IMR-90 (cell line): Measurements from ENCODE around the gene ZDHHC1. TPM values are rescaled to one million over a fixed set of nuclear protein-coding genes. Genes with fewer than 3 reads are reported as not detected.

ENCODE experiments used
- ATAC-seq: fragments of 200-7000 bp; cut with Tn5 transposase; 2 replicates; pipeline ENCODE4 v1.9.1; 2020; ENCODE audit warnings: low read depth, mild to moderate bottlenecking, moderate library complexity
- BruUV-seq: library from RNA; stranded (reverse); fragments of 400-500 nt; replicated peaks from 2 replicates; lab custom pipeline; 2021; lab: Mats Ljungman, UMichigan
- CTCF ChIA-PET: fragments of 300-600 bp; formaldehyde crosslinking; extraction: SDS; loops from one replicate; lab custom pipeline; 2021; ENCODE audit warnings: antibody characterized with exemption; lab: Yijun Ruan, JAX
- POLR2A ChIA-PET: fragments of 300-600 bp; sonication (Branson Sonifier 250); formaldehyde crosslinking; loops from one replicate; lab custom pipeline; 2022; ENCODE audit warnings: antibody characterized with exemption; ENCODE audit not compliant: unreplicated experiment; lab: Charles Lee
- DNase-seq: peaks from one replicate; pipeline ENCODE4 v3.0.0; 2013
- H2AFZ ChIP-seq: replicated peaks from 2 replicates; pipeline ENCODE3; 2013; ENCODE audit warnings: low read length, mild to moderate bottlenecking; ENCODE audit not compliant: poor library complexity
- H2AK5ac ChIP-seq: 2 replicates; pipeline ENCODE4 v1.6.1; 2013; ENCODE audit warnings: low read depth, low read length, inconsistent platforms
- H2AK9ac ChIP-seq: replicated peaks from 2 replicates; pipeline ENCODE3; 2013; ENCODE audit warnings: mild to moderate bottlenecking, low read depth, low read length, moderate library complexity; ENCODE audit not compliant: poor library complexity
- H2BK120ac ChIP-seq: 2 replicates; pipeline ENCODE4 v1.6.1; 2013; ENCODE audit warnings: low read depth, low read length, inconsistent platforms
- H2BK15ac ChIP-seq: 3 replicates; pipeline ENCODE4 v1.6.1; 2013; ENCODE audit warnings: low read depth, low read length, inconsistent platforms
- H2BK20ac ChIP-seq: 2 replicates; pipeline ENCODE4 v1.6.1; 2013; ENCODE audit warnings: low read depth, mild to moderate bottlenecking, inconsistent platforms, low read length, moderate library complexity
- H2BK5ac ChIP-seq: 2 replicates; pipeline ENCODE4 v1.6.1; 2013; ENCODE audit warnings: mild to moderate bottlenecking, low read depth, low read length, inconsistent platforms; ENCODE audit not compliant: poor library complexity, severe bottlenecking
- H3K14ac ChIP-seq: replicated peaks from 2 replicates; pipeline ENCODE4 v1.6.1; 2013; ENCODE audit warnings: low read depth, low read length, inconsistent platforms
- H3K18ac ChIP-seq: 2 replicates; pipeline ENCODE4 v1.6.1; 2013; ENCODE audit warnings: low read depth, low read length, control low read depth
- H3K23ac ChIP-seq: 2 replicates; pipeline ENCODE4 v1.6.1; 2013; ENCODE audit warnings: low read depth, low read length, inconsistent platforms
- H3K27ac ChIP-seq: 2 replicates; pipeline ENCODE4 v1.5.1; 2013; ENCODE audit warnings: mild to moderate bottlenecking, control low read depth, low read length; ENCODE audit not compliant: insufficient read depth
- H3K27me3 ChIP-seq: 2 replicates; pipeline ENCODE4 v1.6.1; 2013; ENCODE audit warnings: low read length; ENCODE audit not compliant: control insufficient read depth, insufficient read depth
- H3K36me3 ChIP-seq: 2 replicates; pipeline ENCODE4 v1.6.1; 2013; ENCODE audit warnings: low read length, mixed read lengths; ENCODE audit not compliant: control insufficient read depth, insufficient read depth
- H3K4ac ChIP-seq: 2 replicates; pipeline ENCODE4 v1.6.1; 2013; ENCODE audit warnings: low read depth, low read length, inconsistent platforms
- H3K4me1 ChIP-seq: 2 replicates; pipeline ENCODE4 v1.6.1; 2013; ENCODE audit warnings: low read length, mixed read lengths; ENCODE audit not compliant: control insufficient read depth, insufficient read depth
- H3K4me2 ChIP-seq: 2 replicates; pipeline ENCODE4 v1.6.1; 2013; ENCODE audit warnings: low read depth, mild to moderate bottlenecking, control low read depth, low read length, moderate library complexity
- H3K4me3 ChIP-seq: 2 replicates; pipeline ENCODE4 v1.5.1; 2013; ENCODE audit warnings: low read depth, mild to moderate bottlenecking, control low read depth, low read length, moderate library complexity; ENCODE audit not compliant: insufficient read depth
- H3K56ac ChIP-seq: 2 replicates; pipeline ENCODE4 v1.6.1; 2013; ENCODE audit warnings: low read length, inconsistent platforms; ENCODE audit not compliant: insufficient read depth; ENCODE audit errors: extremely low read depth
- H3K79me1 ChIP-seq, 2 experiments: 2 replicates each; pipeline ENCODE4 v1.6.1; 2013; ENCODE audit warnings: low read length in 2 of 2, inconsistent platforms in 1 of 2, low read depth in 1 of 2
- H3K9ac ChIP-seq: 2 replicates; pipeline ENCODE4 v1.6.1; 2013; ENCODE audit warnings: low read depth, low read length, control low read depth
- H3K9me1 ChIP-seq: 2 replicates; pipeline ENCODE4 v1.6.1; 2013; ENCODE audit warnings: low read length, inconsistent platforms; ENCODE audit not compliant: insufficient read depth
- H3K9me3 ChIP-seq: 2 replicates; pipeline ENCODE4 v1.6.1; 2013; ENCODE audit warnings: low read length; ENCODE audit not compliant: control insufficient read depth, insufficient read depth
- H4K20me1 ChIP-seq: 2 replicates; pipeline ENCODE4 v1.6.1; 2013; ENCODE audit warnings: low read length, inconsistent platforms; ENCODE audit not compliant: insufficient read depth
- H4K5ac ChIP-seq: 2 replicates; pipeline ENCODE4 v1.6.1; 2013; ENCODE audit warnings: mild to moderate bottlenecking, low read depth, low read length, control low read depth
- H4K8ac ChIP-seq, 2 experiments: 2 replicates each; pipeline ENCODE4 v1.6.1; 2013; ENCODE audit warnings: low read depth in 2 of 2, low read length in 2 of 2, control low read depth in 1 of 2, inconsistent platforms in 1 of 2
- H4K91ac ChIP-seq: 2 replicates; pipeline ENCODE4 v1.6.1; 2013; ENCODE audit warnings: low read depth, low read length, inconsistent platforms; ENCODE audit not compliant: insufficient read depth
- BHLHE40 ChIP-seq: fragments of 150-350 bp; IDR thresholded peaks from 2 replicates; pipeline ENCODE4 v1.6.1; 2016; ENCODE audit warnings: mild to moderate bottlenecking, low read depth, low read length
- CEBPB ChIP-seq: IDR thresholded peaks from 2 replicates; pipeline ENCODE4 v1.6.1; 2012; ENCODE audit warnings: low read depth, low read length, improper control_type of control experiment
- CHD1 ChIP-seq: IDR thresholded peaks from 2 replicates; pipeline ENCODE4 v1.6.1; 2012; ENCODE audit warnings: low read depth, low read length, improper control_type of control experiment
- MAFK ChIP-seq: IDR thresholded peaks from 2 replicates; pipeline ENCODE4 v1.6.1; 2012; ENCODE audit warnings: low read depth, low read length, improper control_type of control experiment
- MXI1 ChIP-seq: IDR thresholded peaks from 2 replicates; pipeline ENCODE4 v1.6.1; 2012; ENCODE audit warnings: low read depth, mild to moderate bottlenecking, low read length, moderate library complexity, borderline replicate concordance
- NFE2L2 ChIP-seq: fragments of 150-350 bp; IDR thresholded peaks from 2 replicates; pipeline ENCODE4 v1.6.1; 2016; ENCODE audit warnings: low read depth, mild to moderate bottlenecking, low read length
- RAD21 ChIP-seq: IDR thresholded peaks from 2 replicates; pipeline ENCODE4 v1.6.1; 2012; ENCODE audit warnings: low read length, improper control_type of control experiment
- RFX5 ChIP-seq: IDR thresholded peaks from 2 replicates; pipeline ENCODE4 v1.8.0; 2012; ENCODE audit warnings: low read depth, mild to moderate bottlenecking, low read length, moderate library complexity
- SMC3 ChIP-seq: fragments of 150-350 bp; IDR thresholded peaks from 2 replicates; pipeline ENCODE4 v1.6.1; 2016; ENCODE audit warnings: low read depth, mild to moderate bottlenecking, antibody characterized with exemption, low read length, moderate library complexity
- WGBS, 2 experiments: methylation state at CpG; one replicate each; pipeline versions ENCODE4 v1.1.5 to v1.1.7; 2013; ENCODE audit warnings: missing lambda C conversion rate in 2 of 2; ENCODE audit not compliant: insufficient read length in 1 of 2; ENCODE audit errors: extremely low coverage in 2 of 2; 5-methylcytosine and 5-hydroxymethylcytosine counted together
- dilution Hi-C: fragments of 300-500 bp; cut with HindIII; formaldehyde crosslinking; loops from one replicate; pipeline ENCODE4 v1.14.3; 2018; ENCODE audit warnings: low sequenced_read_pairs; ENCODE audit not compliant: unreplicated experiment
- in situ Hi-C: fragments of 300-500 bp; cut with MboI; formaldehyde crosslinking; loops from 3 replicates; pipeline ENCODE4 v1.14.3; 2019; ENCODE audit warnings: low sequenced_read_pairs, inconsistent platforms, mixed read lengths
- intact Hi-C: fragments of 100-400 bp; cut with micrococcal nuclease; formaldehyde crosslinking; loops from 2 replicates; pipeline ENCODE4 v1.10.0; 2022
- polyA plus RNA-seq, 3 experiments: library from polyadenylated mRNA; depleted of rRNA; stranded (reverse); fragments of >200 nt; gene quantifications; 2 replicates each; pipeline ENCODE4 v1.2.3, GENCODE V29; 2012; ENCODE audit warnings: low replicate concordance in 1 of 3
- total RNA-seq: library from RNA; depleted of rRNA; stranded (reverse); fragments of >200 nt; gene quantifications from 2 replicates; pipeline ENCODE4 v1.2.3, GENCODE V29; 2012
- TF ChIP-seq, protein P1 (sequence below): fragments of 150-350 bp; IDR thresholded peaks from 2 replicates; pipeline ENCODE4 v1.6.1; 2016; ENCODE audit warnings: low read depth, mild to moderate bottlenecking, low read length, moderate library complexity, borderline replicate concordance
- TF ChIP-seq, protein P2 (sequence below): conservative IDR thresholded peaks from 2 replicates; pipeline ENCODE4 v1.5.1; 2012; ENCODE audit warnings: mild to moderate bottlenecking, low read depth, low read length, improper control_type of control experiment

ZDHHC1 gene
- total and polyA plus RNA-seq, 2 of the 4 experiments (the other 2 are of a cell fraction) = 2.0 to 5.9 TPM

DNA sequence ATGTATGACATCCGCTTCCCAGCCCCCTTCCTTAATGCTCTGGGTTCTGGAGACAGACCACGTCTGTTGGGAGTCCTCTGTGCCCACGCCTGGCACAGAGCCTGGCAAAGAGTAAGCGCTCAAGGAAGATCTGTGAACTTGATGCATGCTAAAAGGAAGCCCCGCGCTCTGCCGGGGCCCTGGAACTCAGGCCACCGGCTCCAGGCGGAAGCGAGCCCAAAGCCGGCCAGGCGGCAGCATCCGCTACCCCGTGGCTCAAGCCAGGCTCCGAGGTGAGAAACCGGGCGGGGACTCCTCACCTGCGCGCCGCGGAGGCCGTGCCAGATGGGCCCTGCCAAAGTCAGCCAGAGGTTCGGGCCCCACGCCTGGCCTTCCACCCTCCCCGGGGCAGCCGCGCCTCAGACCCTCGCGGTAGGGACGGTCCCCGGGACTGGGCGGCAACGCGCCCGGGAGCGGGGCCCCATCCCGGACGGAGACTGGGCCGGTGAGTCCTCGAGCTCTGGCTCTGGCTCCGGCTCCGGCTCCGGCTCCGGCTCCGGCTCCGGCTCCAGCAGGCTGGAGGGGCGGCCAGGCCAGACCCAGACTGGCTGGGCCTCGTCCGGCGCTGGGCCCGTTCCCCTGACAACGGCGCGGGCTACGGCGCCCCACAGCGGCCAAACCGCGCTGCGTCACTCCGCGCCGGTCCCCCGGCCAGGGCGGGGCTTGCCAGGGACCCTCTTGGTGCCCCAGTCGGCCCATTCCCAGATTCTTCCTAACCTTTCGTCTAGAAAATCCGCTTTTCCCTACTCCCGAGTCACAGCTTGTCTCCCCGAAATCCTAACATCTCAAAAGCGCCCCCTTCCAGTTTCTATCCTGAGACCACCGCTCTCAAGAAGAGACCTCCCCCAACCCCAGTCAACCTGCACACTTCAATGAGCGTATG lies at the start of gene ZDHHC1 (continued):
- no peak for TF ChIP-seq CEBPB
- TF ChIP-seq, protein P1, sequence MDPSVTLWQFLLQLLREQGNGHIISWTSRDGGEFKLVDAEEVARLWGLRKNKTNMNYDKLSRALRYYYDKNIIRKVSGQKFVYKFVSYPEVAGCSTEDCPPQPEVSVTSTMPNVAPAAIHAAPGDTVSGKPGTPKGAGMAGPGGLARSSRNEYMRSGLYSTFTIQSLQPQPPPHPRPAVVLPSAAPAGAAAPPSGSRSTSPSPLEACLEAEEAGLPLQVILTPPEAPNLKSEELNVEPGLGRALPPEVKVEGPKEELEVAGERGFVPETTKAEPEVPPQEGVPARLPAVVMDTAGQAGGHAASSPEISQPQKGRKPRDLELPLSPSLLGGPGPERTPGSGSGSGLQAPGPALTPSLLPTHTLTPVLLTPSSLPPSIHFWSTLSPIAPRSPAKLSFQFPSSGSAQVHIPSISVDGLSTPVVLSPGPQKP = no peak
- no peak for TF ChIP-seq RFX5

DNA sequence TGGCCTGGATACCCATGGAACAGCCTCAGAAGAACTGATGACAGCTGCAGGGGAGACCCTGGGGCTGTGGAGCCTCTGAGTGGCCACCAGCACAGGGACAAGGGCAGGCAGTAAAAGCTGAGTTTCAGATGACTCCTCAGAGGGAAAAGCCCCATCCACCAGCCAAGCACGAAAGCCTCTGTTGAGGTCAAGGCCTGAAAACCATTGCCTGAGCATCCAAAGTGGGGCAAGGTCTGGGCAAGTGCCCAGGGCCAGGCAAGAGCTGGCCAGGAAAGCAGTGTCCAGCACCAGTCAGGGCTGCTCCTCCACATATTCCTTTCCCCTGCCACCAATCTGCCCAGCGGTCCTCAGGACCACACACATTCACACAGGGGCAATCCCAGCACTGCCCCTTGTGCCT lies 48.3 kb upstream of the ZDHHC1 start:
- H3K79me1 ChIP-seq = peaks cover 26 to 94% of the 10 kb centered on the region in 2 experiments
- no peak overlapping the region for H3K4ac ChIP-seq
- H2BK120ac ChIP-seq = no peak overlapping the region
- no peak overlapping the region for H3K27ac ChIP-seq
- ChIA-PET CTCF (no interaction called here), POLR2A (no interaction called here)
- no peak overlapping the region for H3K56ac ChIP-seq
- ATAC-seq (no peak), DNase-seq (no peak)
- H3K9ac ChIP-seq = no peak overlapping the region
- no peak overlapping the region for H2BK5ac ChIP-seq
- H3K18ac ChIP-seq = no peak overlapping the region
- H3K27me3 ChIP-seq = no peaks in the 10 kb centered on the region
- 90% methylated on average over 2 of the region's 2 CpGs; no CpG with 5 or more reads in 1 of the 2 experiments for WGBS, 2 experiments
- in situ Hi-C loops = no loop called here
- H3K23ac ChIP-seq = no peak overlapping the region
- H2BK15ac ChIP-seq = no peak overlapping the region
- no peak overlapping the region for H2AK9ac ChIP-seq
- no peak overlapping the region for H2AK5ac ChIP-seq
- H3K14ac ChIP-seq = no peak overlapping the region
- dilution Hi-C loops = no loop called here
- peaks cover 2% of the 10 kb centered on the region; the same call in 1 of the 2 replicates for H3K36me3 ChIP-seq
- H4K20me1 ChIP-seq = peaks cover 98% of the 10 kb centered on the region
- BruUV-seq = no TSS peak
- H3K9me1 ChIP-seq = peaks cover 16% of the 10 kb centered on the region
- intact Hi-C loops = no loop called here
- no peak overlapping the region for H2AFZ ChIP-seq
- H4K5ac ChIP-seq = no peak overlapping the region
- no peak overlapping the region for H2BK20ac ChIP-seq
- H3K4me3 ChIP-seq = no peak overlapping the region
- peaks cover 6% of the 10 kb centered on the region for H3K4me1 ChIP-seq
- H4K91ac ChIP-seq = no peak overlapping the region
- no peak overlapping the region for H3K4me2 ChIP-seq
- no peak overlapping the region for H4K8ac ChIP-seq
- no peaks in the 10 kb centered on the region for H3K9me3 ChIP-seq
- no peak for TF ChIP-seq MXI1
- no peak for TF ChIP-seq NFE2L2
- TF ChIP-seq MAFK = no peak
- no peak for TF ChIP-seq SMC3
- TF ChIP-seq, protein P2, sequence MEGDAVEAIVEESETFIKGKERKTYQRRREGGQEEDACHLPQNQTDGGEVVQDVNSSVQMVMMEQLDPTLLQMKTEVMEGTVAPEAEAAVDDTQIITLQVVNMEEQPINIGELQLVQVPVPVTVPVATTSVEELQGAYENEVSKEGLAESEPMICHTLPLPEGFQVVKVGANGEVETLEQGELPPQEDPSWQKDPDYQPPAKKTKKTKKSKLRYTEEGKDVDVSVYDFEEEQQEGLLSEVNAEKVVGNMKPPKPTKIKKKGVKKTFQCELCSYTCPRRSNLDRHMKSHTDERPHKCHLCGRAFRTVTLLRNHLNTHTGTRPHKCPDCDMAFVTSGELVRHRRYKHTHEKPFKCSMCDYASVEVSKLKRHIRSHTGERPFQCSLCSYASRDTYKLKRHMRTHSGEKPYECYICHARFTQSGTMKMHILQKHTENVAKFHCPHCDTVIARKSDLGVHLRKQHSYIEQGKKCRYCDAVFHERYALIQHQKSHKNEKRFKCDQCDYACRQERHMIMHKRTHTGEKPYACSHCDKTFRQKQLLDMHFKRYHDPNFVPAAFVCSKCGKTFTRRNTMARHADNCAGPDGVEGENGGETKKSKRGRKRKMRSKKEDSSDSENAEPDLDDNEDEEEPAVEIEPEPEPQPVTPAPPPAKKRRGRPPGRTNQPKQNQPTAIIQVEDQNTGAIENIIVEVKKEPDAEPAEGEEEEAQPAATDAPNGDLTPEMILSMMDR = no peak
- no peak for TF ChIP-seq CHD1
- no peak for TF ChIP-seq BHLHE40
- TF ChIP-seq RAD21 = no peak
- TF ChIP-seq, protein P1 = no peak
